Measurements from ENCODE around the gene DIMT1.

GRCh38 chr5:62431735-62432620 lies 28.3 kb upstream of the DIMT1 start:
- TF ChIP-seq CTCF (IDR thresholded peaks at IDR 0.05) (no peak), POLR2A (IDR thresholded peaks at IDR 0.05) (no peak)

Measured in Peyer's patch (tissue), 4 donors.